IPS-18c (cell line): ENCODE measurements around the gene CDCA4.
A peak's percentile ranks its signal among the peaks of the same experiment; 100 is the strongest.

ENCODE experiments used
- H3K4me3 ChIP-seq: 2 replicates; pipeline ENCODE4 v1.7.0; 2013; ENCODE audit warnings: low read depth, mild to moderate bottlenecking, low read length, moderate library complexity; ENCODE audit not compliant: insufficient read depth
- H3K9me3 ChIP-seq: one replicate; pipeline ENCODE4 v1.6.1; 2013; ENCODE audit warnings: mild to moderate bottlenecking, low read length, moderate library complexity; ENCODE audit not compliant: control insufficient read depth, insufficient read depth

CDCA4 gene

DNA sequence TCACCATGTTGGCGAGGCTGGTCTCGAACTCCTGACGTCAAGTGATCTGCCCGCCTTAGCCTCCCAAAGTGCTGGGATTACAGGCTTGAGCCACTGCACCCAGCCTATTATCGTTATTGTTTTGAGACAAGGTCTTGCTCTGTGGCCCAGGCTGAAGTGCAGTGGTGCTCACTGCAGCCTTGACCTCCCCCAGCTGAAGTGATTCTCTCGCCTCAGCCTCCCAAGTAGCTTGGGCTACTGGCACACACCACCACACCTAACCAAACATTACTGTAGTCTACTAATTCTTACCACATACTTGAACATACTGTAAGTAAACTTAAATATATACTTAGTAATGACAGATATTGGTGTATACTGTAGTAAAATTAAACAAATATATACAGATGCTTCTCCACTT lies 4.5 kb upstream of the CDCA4 start:
- Histone ChIP-seq H3K4me3 (no peak overlapping the region), H3K9me3 (no peaks in the 10 kb centered on the region)

DNA sequence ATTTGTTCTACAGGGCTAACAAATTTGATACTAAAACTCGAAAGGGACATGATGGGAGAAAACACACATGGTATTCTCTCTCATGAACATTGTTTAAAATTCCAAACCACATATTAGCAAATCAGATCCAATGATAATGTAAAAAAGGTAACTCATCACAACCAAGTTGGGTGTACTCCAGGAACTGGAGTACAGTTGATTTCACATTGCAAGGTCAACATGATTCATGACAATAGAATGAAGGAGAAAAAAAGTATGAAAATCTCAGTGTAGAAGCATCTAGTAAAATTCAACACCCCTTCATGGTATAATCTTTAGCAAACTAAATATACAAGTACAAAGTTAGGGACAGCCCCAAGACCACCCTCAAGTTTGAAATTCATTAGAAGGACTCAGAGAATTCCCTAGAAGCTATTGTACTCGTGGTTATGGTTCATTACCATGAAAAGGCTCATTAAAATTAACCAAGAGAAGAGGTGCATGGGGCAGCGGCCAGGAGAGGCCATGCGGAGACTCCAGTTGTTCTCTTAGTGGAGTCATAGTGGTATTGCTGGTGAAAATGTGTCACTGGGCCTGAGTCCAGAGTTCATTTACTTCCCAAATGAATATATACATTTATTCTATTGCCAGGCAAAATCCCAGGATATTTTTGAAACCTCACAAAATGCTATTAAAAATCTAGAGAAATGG lies 3.1 kb upstream of the CDCA4 start:
- Histone ChIP-seq H3K4me3 (no peak overlapping the region), H3K9me3 (no peaks in the 10 kb centered on the region)

DNA sequence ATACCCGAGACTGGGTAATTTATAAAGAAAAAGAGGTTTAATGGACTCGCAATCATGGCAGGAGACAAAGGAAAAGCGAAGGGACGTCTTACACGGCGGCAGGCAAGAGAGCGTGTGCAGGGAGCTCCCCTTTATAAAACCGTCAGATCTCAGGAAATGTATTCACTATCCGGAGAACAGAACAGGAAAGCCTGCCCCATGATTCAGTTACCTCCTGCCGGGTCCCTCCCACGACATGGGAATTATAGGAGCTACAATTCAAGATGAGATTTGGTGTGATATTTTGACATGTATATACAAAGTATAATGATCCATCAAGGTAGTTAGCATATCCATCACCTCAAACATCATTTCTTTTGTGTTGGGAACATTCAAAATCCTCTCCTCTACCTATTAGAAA lies 2.3 kb upstream of the CDCA4 start:
- Histone ChIP-seq H3K4me3 (no peak overlapping the region), H3K9me3 (no peaks in the 10 kb centered on the region)

GRCh38 chr14:105022276-105022670 lies 1.4 kb upstream of the CDCA4 start:
- Histone ChIP-seq H3K4me3 (peak overlapping the region; percentile 93), H3K9me3 (no peaks in the 10 kb centered on the region)

DNA sequence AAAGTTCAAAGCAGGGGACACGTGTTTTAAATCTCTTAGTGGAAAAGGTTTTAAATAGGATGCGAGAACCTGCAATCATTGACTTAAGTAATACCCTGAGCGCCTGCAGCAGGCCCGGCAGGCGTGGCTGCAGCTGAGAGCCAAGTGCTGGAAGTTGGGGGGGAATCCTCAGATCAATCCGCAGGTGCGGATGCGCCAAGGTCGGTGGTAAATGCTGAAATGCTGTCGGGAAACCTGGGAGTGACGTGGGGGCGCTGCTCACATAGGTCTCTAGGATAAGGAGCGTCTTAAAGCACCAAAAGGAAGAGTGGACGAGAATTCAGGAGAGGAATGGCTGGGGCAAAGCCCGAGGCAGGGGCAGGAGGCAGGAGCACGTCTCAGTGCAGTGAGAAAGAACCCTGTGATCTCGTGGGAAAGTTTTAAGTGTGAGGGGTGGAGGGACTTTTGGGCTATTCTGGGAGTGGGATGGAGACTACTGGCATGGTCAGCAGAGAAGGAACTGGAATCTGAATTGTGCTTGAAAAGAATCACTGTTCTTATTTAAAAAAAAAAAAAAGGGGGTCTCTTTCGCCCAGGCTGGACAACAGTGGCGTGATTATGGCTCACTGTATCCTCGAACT lies 883 bp upstream of the CDCA4 start:
- Histone ChIP-seq H3K9me3 (no peaks in the 10 kb centered on the region), H3K4me3 (peak overlapping the region; percentile 93)

- Histone ChIP-seq H3K4me3 (peak overlapping the region; percentile 93), H3K9me3 (no peaks in the 10 kb centered on the region)
Observed at GRCh38 chr14:105019861-105020814, 745 bp downstream of the CDCA4 start.

DNA sequence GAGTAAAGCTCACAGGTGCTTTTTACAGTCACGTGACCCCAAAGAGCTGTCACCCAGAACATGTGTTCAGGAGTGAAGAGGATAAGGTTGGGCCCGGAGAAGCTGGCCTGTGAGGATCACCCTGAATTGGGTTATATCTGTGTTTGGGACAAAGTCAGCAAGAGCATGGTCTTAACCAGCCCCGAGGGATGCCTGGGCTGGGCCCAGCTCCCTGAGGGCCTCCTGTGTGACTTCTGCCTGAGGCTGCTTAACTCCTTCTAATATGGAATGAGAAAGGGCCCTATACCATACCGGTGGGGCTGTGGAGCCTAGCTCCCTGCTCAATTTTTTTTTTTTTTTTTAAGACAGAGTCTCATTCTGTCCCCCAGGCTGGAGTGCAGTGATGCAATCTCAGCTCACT lies 2.5 kb downstream of the CDCA4 start:
- Histone ChIP-seq H3K9me3 (no peaks in the 10 kb centered on the region), H3K4me3 (no peak overlapping the region)

GRCh38 chr14:105015905-105016304 lies 5.0 kb downstream of the CDCA4 start:
- H3K4me3 ChIP-seq: no peak overlapping the region
- H3K9me3 ChIP-seq: no peaks in the 10 kb centered on the region

- Histone ChIP-seq H3K4me3 (no peak overlapping the region), H3K9me3 (no peaks in the 10 kb centered on the region)
Observed at GRCh38 chr14:105015242-105015641, 5.6 kb downstream of the CDCA4 start.

DNA sequence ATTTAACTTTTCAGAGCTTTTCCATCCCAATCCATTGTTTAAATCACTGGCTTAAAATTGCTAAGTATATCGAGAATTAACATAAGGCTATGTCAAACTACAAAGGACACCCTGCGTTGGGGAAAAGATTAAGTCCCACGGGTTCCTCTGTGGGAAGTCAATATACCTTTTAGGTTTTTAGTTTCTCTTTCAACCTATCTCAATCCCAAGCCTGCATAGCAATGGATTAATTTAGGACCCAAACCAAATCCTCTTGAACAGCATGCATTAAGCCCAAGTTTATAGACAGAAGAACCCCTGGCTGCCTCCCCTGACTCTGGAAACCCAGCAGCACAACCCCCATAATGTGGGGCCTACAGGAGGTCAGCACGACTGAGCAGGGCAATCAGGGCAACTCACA lies 6.3 kb downstream of the CDCA4 start:
- Histone ChIP-seq H3K9me3 (no peaks in the 10 kb centered on the region), H3K4me3 (no peak overlapping the region)

GRCh38 chr14:105014032-105014431 lies 6.9 kb downstream of the CDCA4 start:
- no peak overlapping the region for H3K4me3 ChIP-seq
- no peaks in the 10 kb centered on the region for H3K9me3 ChIP-seq

GRCh38 chr14:105013150-105013785 lies 7.6 kb downstream of the CDCA4 start:
- Histone ChIP-seq H3K4me3 (no peak overlapping the region), H3K9me3 (no peaks in the 10 kb centered on the region)

GRCh38 chr14:105012171-105012985 lies 8.5 kb downstream of the CDCA4 start:
- H3K4me3 ChIP-seq: no peak overlapping the region
- H3K9me3 ChIP-seq: no peaks in the 10 kb centered on the region

- no peaks in the 10 kb centered on the region for H3K9me3 ChIP-seq
- no peak overlapping the region for H3K4me3 ChIP-seq
Observed at GRCh38 chr14:105011312-105011990, 9.4 kb downstream of the CDCA4 start.

DNA sequence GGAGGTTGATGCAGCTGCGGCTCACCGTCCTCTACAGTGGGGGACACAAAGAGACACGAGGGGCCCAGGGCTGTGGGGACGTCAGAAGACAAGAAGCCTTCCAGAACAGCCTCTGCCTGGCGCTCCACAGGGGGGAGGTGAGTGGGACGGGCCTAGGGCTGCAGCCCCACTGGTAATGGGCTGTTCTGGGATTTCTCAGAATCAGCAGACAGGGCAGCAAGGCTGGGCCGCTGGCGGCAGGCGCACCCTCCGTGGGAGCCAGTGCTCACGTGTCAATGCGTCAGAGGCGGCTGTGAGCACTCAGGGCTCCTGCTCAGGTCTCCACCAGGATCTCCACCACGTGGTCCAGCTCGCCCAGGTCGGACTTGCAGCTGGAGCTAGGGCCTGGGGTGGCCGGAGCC lies 10.0 kb downstream of the CDCA4 start:
- H3K4me3 ChIP-seq: no peak overlapping the region
- H3K9me3 ChIP-seq: no peaks in the 10 kb centered on the region

DNA sequence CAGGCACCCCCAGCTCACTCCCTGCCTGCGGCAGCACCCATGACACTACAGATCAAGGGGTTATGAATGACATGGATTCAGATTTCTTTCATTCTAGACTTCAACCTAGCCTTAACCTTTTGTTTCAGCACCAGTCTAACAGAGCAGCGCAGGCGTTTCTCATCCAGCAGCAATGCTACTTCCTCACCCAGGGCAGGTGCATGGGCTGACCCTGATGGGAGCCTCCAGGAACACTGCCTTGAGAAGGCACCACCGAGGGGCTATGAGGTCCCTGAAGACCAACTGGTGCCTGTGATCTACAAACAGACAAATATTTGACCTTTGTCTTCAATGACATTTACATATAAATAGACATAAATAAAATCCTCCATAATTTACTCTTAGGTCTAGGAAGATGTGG lies 10.8 kb downstream of the CDCA4 start:
- Histone ChIP-seq H3K4me3 (no peak overlapping the region), H3K9me3 (no peaks in the 10 kb centered on the region)
